Measurements from ENCODE around the gene CYGB. TPM values are rescaled to one million over a fixed set of nuclear protein-coding genes. Genes with fewer than 3 reads are reported as not detected.

CYGB gene
- total RNA-seq, 1 donor from 2014 or later = not detected

DNA sequence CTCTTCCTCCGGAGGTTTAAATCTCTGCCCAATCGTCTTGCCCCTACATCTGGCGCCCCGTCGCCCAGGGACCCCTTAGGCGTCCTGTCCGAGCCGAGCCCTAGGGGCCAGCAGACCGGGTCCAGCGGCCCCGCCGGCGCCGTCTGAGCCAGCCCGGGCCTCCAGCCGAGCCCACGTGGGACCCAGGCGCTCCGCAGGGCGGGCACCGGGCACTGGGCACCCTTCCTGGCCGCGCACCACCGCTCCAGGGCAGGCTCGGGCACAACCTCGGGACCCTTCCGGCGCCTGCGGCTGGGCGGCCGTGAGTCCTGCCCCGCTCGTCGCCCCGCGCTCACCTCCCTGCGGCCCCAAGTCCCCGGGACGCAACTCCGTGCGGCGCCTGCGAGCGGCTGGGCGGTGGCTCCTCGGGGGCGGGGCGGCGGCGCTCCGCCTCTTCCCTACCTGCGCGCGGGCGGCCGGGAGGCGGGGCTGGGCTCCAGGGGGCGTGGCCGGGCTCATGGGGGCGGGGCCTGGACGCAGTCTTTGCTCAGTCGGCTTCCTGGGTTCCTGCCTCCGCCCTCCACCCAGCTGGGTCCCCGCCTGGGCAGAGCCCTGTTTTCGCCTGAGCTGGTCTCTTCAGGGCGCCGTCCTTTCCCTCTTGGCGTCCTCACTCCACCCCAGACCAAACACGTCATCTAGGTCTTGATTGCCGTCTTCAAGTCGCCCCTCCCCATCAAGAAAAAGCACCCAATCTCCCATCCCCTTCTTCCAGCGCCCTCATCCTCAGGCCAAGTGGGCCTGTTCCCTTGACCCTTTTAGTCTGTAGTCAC is 36.3 kb downstream of the CYGB start, which contains the start of gene RHBDF2:
Gene RHBDF2, minus strand, starts transcription at position 406 of the 809 bp plus-strand sequence. CDS start 19,899 bp downstream, outside the sequence.
- DNase-seq (ENCODE audit: low spot score) = peak; percentile 95
- Mint-ChIP-seq H3K27ac (peak within 1 kb of the TSS; percentile 89), H3K4me1 (ENCODE audit: low read depth) (peaks cover 58% of the 10 kb centered on the region), H3K4me3 (peak within 1 kb of the TSS; percentile 92), H3K36me3 (ENCODE audit: low read depth) (peaks cover 7% of the 10 kb centered on the region), H3K9me3 (no peaks in the 10 kb centered on the region), H3K27me3 (ENCODE audit: insufficient read depth) (no peaks in the 10 kb centered on the region)
- intact Hi-C loops (cut with micrococcal nuclease) = loop anchor here (1.0 to 10.0 kb wide), 7 partner anchors 8 to 236 kb away; partner anchors contain the start of genes PRPSAP1, UBALD2 and UBE2O

DNA sequence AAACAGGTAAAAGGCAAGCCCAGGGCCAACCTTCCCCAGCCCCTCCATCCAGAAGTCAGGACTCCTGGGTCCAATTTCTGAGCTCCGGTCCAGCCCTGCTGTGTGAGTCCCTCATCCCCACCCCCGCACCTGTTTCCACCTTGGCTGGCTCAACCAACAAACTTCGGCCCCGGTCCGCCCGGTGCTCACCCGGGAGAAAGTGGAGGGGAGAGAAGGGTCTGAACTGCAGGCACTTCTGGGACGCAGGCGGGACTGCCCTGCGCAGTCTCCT is 36.8 kb downstream of the CYGB start:
- Mint-ChIP-seq H3K4me1 (ENCODE audit: low read depth) (peaks cover 62% of the 10 kb centered on the region), H3K4me3 (peak overlapping the region; percentile 92), H3K27ac (peak overlapping the region; percentile 67), H3K9me3 (no peaks in the 10 kb centered on the region), H3K36me3 (ENCODE audit: low read depth) (peaks cover 7% of the 10 kb centered on the region), H3K27me3 (ENCODE audit: insufficient read depth) (no peaks in the 10 kb centered on the region)
- intact Hi-C loops (cut with micrococcal nuclease) = loop anchor here (1.0 to 10.0 kb wide), 7 partner anchors 7 to 236 kb away; partner anchors contain the start of genes PRPSAP1, UBALD2 and UBE2O
- DNase-seq (ENCODE audit: low spot score) = no peak

DNA sequence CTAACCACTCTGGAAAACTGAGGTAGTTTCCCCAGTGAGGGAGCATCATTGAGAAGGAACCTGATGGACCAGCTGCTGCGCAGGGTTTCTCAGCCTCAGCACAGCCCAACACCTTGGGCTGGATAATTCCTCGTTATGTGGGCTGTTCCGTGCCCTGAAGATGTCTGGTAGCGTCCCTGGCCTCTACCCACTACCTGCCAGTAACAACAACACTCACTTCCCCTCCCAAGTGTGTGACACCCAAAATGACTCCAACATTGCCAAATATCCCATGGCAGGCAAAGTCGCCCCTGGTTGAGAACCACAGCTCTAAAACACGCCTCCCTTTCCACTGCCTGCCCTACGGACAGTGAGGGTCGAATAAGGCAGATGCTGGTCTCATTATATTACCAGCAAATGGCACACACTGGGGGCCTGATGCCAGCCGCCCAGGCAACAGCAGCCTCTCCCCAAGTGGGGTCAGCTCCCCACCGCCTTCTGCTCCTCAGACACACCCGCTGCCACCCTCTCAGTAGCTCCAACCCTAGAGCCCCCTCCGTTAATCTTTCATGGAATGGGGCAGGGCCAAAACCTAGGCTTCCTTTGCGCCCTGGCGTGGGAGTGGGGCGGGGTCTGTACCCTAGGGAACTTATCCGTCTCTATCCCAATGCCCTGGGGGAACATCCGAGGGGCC is 37.3 kb downstream of the CYGB start:
- Mint-ChIP-seq H3K36me3 (ENCODE audit: low read depth) (peaks cover 7% of the 10 kb centered on the region), H3K4me3 (peak overlapping the region; percentile 92), H3K9me3 (no peaks in the 10 kb centered on the region), H3K27ac (peak overlapping the region; percentile 68), H3K4me1 (ENCODE audit: low read depth) (peaks cover 62% of the 10 kb centered on the region), H3K27me3 (ENCODE audit: insufficient read depth) (no peaks in the 10 kb centered on the region)
- intact Hi-C loops (cut with micrococcal nuclease) = loop anchor here (10.0 kb wide), 2 partner anchors 145 to 235 kb away; partner anchors contain the start of genes PRPSAP1 and UBALD2
- no peak for DNase-seq (ENCODE audit: low spot score)

DNA sequence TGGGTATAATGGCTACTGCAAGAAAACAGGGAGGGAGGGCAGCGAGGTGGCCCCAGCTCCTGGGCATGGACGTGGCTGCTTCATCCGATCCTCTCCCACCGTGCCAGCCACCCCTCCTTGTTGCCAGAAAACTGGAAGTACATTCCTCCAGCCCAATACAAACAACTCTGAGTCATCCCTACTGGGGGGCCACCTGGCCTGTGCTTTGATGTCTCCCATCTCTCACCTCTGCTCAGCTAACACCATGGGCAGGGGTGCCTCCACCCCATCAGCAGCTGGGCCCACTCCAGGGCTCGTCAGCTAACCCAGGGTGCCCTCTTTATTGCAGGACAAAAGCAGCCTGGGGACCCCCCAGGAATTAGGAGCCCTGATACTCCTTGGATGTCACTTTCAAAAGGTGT is 38.2 kb downstream of the CYGB start:
- Mint-ChIP-seq H3K4me1 (ENCODE audit: low read depth) (peaks cover 62% of the 10 kb centered on the region), H3K27ac (peak overlapping the region; percentile 63), H3K27me3 (ENCODE audit: insufficient read depth) (no peaks in the 10 kb centered on the region), H3K4me3 (peak overlapping the region; percentile 71), H3K9me3 (no peaks in the 10 kb centered on the region), H3K36me3 (ENCODE audit: low read depth) (peaks cover 7% of the 10 kb centered on the region)
- no peak for DNase-seq (ENCODE audit: low spot score)
- intact Hi-C loops (cut with micrococcal nuclease) = no loop called here

DNA sequence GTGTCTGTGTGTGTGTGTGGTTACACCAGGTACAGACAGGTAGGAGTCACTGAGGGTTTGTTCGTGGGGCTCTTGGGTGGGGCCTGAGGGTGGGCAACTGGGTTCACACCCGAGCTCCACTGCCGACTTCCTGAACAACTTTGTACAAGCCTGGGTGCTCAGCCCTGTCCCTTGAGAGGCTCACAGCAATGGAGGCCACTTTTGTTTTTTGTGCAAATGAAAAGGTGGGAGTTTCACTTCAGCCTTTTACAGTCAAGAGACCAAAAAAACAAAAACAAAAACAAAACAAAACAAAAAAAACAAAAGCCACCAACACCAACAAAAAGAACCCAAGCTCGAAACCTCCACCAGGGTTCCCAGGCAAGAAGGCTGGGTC is 38.6 kb downstream of the CYGB start:
- Mint-ChIP-seq H3K9me3 (no peaks in the 10 kb centered on the region), H3K27me3 (ENCODE audit: insufficient read depth) (no peaks in the 10 kb centered on the region), H3K36me3 (ENCODE audit: low read depth) (peaks cover 7% of the 10 kb centered on the region), H3K27ac (no peak overlapping the region), H3K4me3 (peak overlapping the region; percentile 71), H3K4me1 (ENCODE audit: low read depth) (peaks cover 64% of the 10 kb centered on the region)
- DNase-seq (ENCODE audit: low spot score) = no peak
- intact Hi-C loops (cut with micrococcal nuclease) = no loop called here

DNA sequence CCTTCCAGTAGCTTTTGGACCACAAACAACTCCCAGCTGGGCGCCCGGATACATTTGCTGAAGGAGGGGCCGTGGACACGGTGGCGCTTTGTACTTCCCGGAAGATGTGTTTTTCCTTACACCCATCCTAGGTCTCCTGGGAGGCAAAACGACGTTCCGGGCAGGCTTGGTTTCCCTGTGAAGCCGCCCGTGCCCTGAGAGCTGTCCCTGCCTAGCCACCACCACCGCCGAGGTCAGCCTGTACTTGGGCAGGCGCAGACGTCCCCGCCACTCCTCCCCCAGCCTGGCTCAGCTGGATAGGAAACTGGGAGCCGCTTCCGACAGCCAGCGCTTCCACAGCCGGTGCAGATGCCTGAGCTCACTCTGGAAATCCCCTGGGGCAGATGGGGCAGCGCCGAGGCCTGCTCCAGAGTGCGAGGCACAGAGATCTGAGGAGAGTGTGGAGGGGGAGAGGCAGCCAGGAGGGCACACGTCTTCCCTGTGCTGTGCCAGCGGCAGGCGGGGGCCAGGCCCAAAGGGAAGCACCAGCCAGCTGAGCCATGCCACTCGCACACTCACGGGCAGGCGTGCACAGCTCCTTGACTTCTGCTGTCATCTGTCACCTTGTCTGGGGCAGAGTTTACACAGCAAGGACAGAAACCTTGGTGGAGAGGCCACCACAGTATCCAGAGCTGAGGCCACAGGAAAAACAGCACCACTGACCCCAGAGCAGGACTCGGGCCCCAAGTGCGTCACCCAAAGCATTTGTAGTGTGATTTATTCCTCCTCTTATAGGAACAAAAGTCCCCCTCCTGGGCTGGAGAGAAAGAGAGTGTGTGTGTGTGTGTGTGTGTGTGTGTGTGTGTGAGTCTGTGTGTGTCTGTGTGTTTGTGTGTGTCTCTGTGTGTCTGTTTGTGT is 39.3 kb downstream of the CYGB start:
- no peak overlapping the region for H3K27ac Mint-ChIP-seq
- H3K4me3 Mint-ChIP-seq = peak overlapping the region; percentile 71
- no peaks in the 10 kb centered on the region for H3K9me3 Mint-ChIP-seq
- H3K4me1 Mint-ChIP-seq (ENCODE audit: low read depth) = peaks cover 70% of the 10 kb centered on the region
- peaks cover 7% of the 10 kb centered on the region for H3K36me3 Mint-ChIP-seq (ENCODE audit: low read depth)
- H3K27me3 Mint-ChIP-seq (ENCODE audit: insufficient read depth) = no peaks in the 10 kb centered on the region
- intact Hi-C loops (cut with micrococcal nuclease) = no loop called here
- no peak for DNase-seq (ENCODE audit: low spot score)

DNA sequence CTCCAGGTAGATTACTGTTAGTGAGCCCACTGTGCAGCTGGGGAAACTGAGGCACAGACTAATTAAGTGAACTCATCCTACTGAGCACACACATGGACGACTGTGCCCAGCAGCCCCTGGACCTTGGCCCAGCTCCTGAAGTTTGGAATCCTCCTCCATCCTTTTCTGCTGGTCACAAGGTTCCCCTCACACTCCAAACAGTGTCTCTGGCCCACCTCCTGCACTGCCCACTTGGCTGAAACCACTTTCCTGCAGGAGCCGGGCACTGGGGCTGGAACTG is 39.9 kb downstream of the CYGB start:
- no peak overlapping the region for H3K27ac Mint-ChIP-seq
- peak overlapping the region; percentile 11 for H3K4me3 Mint-ChIP-seq
- no peak for DNase-seq (ENCODE audit: low spot score)
- peaks cover 9% of the 10 kb centered on the region for H3K36me3 Mint-ChIP-seq (ENCODE audit: low read depth)
- H3K27me3 Mint-ChIP-seq (ENCODE audit: insufficient read depth) = no peaks in the 10 kb centered on the region
- H3K9me3 Mint-ChIP-seq = no peaks in the 10 kb centered on the region
- H3K4me1 Mint-ChIP-seq (ENCODE audit: low read depth) = peaks cover 71% of the 10 kb centered on the region
- intact Hi-C loops (cut with micrococcal nuclease) = no loop called here

DNA sequence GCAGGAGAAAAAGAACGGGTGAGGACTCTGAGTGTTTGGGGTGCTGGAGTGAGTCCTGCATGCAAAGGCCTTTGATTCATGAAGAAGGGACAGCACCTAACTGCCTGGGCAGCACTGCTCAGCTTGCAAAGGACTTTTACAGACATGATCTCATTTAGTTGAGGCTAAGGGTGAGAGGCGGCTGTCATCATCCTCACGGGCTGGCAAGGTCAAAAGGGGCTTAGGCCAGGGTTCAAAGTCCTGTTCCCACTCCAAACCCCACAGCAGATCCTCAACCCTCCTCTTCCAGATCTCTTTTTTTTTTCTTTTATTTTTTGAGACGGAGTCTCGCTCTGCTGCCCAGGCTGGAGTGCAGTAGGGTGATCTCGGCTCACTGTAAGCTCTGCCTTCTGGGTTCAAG is 41.0 kb downstream of the CYGB start:
- no peak overlapping the region for H3K27ac Mint-ChIP-seq
- intact Hi-C loops (cut with micrococcal nuclease) = no loop called here
- no peak for DNase-seq (ENCODE audit: low spot score)
- no peaks in the 10 kb centered on the region for H3K27me3 Mint-ChIP-seq (ENCODE audit: insufficient read depth)
- H3K9me3 Mint-ChIP-seq = no peaks in the 10 kb centered on the region
- H3K36me3 Mint-ChIP-seq (ENCODE audit: low read depth) = peaks cover 9% of the 10 kb centered on the region
- peaks cover 71% of the 10 kb centered on the region for H3K4me1 Mint-ChIP-seq (ENCODE audit: low read depth)
- peak overlapping the region; percentile 22 for H3K4me3 Mint-ChIP-seq

DNA sequence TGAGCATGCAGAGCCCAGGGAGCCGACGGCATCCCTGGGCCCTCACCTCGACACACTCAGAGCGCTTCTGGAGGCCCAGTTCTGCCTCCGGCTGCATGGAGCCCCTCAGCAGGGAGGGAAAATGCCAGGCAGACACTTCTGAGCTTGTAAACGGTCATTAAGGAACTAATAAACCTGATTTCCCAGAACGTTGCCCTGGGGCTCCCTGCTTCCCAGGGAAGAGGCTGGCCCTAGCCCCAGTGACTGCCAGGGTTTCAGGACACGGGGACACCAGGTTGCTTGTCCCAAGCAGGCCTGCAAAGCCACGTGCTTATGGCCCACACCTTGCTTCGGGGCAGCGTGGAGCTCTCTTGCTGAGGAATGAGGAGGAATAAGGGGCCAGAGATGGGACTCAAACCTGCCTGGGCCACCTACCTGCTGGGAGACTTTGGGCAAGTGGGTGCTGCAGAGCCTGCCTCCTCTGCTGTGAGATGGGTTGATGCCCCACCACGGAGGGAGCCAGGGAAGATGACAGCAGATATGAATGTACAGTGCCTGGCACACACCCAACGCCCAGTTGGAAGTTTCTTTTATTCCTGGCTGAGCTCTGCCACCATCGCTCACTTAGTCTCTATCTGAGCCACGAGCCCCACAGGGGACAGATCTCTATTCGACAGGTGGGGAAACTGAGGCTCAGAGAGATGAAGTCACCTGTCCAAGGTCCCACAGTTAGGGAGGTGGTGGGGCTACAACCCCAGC is 41.7 kb downstream of the CYGB start:
- Mint-ChIP-seq H3K4me1 (ENCODE audit: low read depth) (peaks cover 75% of the 10 kb centered on the region), H3K9me3 (no peaks in the 10 kb centered on the region), H3K4me3 (no peak overlapping the region), H3K27me3 (ENCODE audit: insufficient read depth) (no peaks in the 10 kb centered on the region), H3K27ac (no peak overlapping the region), H3K36me3 (ENCODE audit: low read depth) (peaks cover 9% of the 10 kb centered on the region)
- intact Hi-C loops (cut with micrococcal nuclease) = no loop called here
- DNase-seq (ENCODE audit: low spot score) = no peak

DNA sequence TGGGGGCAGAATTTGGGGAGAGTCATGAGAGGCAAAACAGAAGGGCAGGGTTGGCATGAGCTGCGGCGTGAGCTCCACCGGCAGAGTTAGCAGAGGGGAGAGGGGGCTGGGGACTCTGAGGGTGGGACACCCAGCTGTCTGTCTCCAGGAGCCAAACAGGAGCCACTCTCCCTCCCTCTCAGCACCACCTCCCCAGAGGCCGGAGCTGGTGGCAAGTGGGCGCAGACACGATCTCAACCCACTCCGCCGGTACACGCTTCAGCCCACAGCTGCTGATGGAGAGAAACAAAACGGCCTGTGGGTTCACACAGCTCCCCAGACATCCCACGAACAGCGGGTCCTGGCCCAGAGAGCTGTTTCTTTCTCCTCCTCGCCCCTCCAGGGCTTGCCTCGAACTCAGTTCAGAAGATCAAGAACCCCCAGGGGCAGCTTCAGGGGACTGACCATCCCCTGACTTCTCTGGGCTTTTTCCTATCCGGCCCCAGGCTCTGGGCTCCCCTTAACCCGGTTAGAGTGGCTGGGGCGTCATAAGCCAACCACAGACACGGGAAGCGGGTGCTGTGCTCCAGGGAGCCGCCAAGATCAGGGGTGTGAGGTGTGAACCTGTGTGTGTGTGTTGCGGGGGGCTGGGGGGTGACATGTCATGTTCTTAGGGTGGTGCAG is 43.9 kb downstream of the CYGB start:
- Mint-ChIP-seq H3K9me3 (no peaks in the 10 kb centered on the region), H3K27me3 (ENCODE audit: insufficient read depth) (no peaks in the 10 kb centered on the region), H3K27ac (peak overlapping the region; percentile 95), H3K4me1 (ENCODE audit: low read depth) (peaks cover 60% of the 10 kb centered on the region), H3K4me3 (peak overlapping the region; percentile 85), H3K36me3 (ENCODE audit: low read depth) (peaks cover 5% of the 10 kb centered on the region)
- intact Hi-C loops (cut with micrococcal nuclease) = loop anchor here (1.0 to 2.0 kb wide), 4 partner anchors 8 to 111 kb away; partner anchors contain the start of genes RHBDF2 and UBE2O
- peak; percentile 24 for DNase-seq (ENCODE audit: low spot score)

DNA sequence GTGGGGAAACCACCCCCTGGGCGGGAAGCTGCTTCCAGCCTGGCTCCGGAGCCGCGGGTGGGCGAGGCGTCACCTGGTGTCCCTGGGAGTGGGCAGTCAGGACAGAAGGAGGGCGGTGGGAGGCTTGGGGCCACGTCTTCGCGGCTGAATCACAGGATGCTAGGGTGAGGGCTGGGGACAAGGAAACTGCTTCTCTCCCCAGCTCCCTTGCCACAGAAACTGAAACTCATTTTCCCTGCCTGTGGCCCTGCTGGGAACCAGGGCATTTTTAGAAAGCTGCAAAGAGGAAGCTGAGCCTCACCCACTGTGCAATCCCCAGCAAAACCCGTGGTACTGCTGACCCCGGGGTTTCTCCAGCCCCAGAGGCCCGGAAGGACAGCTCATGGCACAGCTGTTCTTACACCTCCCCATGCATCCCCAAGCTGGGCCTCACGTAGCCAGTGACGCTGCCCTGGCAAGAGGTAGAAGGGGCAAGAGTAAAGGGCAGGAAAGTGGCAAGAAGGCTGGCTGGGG is 44.5 kb downstream of the CYGB start:
- no peaks in the 10 kb centered on the region for H3K9me3 Mint-ChIP-seq
- H3K4me1 Mint-ChIP-seq (ENCODE audit: low read depth) = peaks cover 56% of the 10 kb centered on the region
- H3K36me3 Mint-ChIP-seq (ENCODE audit: low read depth) = peaks cover 3% of the 10 kb centered on the region
- no peaks in the 10 kb centered on the region for H3K27me3 Mint-ChIP-seq (ENCODE audit: insufficient read depth)
- H3K27ac Mint-ChIP-seq = peak overlapping the region; percentile 95
- peak overlapping the region; percentile 85 for H3K4me3 Mint-ChIP-seq
- peak; percentile 61 for DNase-seq (ENCODE audit: low spot score)
- intact Hi-C loops (cut with micrococcal nuclease) = loop anchor here (1.0 to 2.0 kb wide), 4 partner anchors 8 to 110 kb away; partner anchors contain the start of genes RHBDF2 and UBE2O

All from activated T-helper 1 cell treated with anti-CD3 and anti-CD28 coated beads, Interleukin-12 subunit alpha, Interleukin-12 subunit beta, Interleukin-2, Interleukin-4 antibody, amounts not matched to agents 30 ng/mL and 10 ng/mL and 1 ng/mL, durations not matched to agents 14 hours and 24 hours and 36 hours (primary cell).